NCI-H82 treated with DMSO at 0.1 percent for 48 hours (cell line): Measurements from ENCODE around the gene PTPRN2.

Source experiments
- DNase-seq: peaks from one replicate; lab custom pipeline; 2025; ENCODE audit not compliant: unreplicated experiment; lab: John Stamatoyannopoulos, UW

The PTPRN2 gene

DNA sequence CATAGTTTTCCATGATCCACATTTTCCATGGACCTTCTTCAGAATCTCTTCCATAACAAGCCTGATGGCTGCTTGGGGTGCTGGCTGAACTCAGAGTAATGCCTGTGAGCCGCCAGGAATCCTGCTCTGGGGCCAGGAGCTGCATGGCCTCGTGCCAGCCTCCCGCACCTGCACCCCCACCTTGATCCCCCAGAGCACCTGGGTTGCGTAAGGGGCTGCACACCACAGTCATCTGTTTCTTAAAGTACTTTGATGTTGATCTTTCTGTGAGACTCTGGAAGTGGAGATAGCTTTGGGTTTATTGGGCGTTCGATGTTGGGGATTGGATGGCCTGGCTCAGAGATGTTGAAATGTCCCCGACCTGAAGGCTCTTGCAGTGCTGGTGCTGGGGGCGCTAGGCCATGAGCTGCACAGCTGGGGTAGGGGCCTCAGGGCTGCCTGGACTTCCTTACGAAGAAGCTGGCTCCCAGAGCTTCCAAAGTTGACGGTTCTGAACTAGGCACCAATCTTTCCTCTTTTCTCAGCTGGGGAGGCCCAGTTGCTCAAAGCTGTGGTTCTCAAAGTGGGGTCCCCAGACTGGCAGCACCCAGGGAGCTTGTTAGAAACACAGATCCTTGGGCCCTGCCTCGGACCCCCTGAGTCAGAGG lies 716.9 kb downstream of the PTPRN2 start:
- DNase-seq, result no peak

DNA sequence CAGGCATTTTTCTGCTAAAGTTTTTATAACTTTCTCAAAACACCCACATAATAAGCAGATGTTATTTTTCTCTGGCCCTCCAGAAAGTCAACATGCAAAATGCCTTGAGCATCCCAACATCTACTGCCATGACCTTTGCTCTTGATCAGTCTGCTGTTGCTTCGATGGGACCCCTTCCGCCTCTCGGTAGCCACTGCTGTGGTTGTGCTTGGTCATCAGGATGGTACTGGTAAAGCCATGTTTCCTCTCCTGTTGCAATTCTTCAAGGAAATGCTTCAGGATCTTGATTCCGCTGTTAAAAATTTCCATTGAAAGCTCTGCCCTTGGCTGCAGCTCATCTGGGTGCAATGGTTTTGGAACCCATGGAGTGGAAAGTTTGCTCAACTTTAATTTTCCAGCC lies 717.8 kb downstream of the PTPRN2 start:
- DNase-seq, result no peak

DNA sequence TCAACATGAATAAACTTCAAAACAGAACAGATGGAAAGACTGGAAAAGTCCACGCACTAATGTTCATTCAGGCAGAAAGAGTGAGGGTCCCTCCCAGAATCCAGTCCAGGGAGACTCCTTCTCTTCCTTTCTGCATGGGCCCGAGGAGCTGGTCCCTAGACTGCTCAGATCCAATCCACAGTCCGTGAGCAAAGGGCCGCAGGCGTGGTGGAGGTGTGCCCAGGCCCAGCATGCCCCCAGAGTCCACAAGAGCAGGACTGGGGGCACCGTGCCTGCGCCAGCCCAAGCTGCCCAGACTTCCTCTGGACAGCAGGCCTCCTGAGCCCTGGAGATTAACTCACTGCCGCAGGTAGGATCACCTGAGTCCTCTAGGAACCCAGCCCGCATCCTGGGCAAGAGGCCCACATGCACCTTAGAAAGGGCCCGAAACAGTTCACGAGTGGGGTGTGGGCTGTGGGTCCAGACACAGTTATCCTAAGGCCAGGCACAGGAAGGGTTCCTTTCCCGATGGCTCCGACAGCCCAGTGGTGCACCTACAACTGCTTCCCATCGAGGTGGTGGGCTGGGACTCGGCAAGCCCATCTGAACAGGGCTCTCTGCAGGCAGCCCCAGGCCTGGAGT lies 719.8 kb downstream of the PTPRN2 start:
- no peak for DNase-seq

DNA sequence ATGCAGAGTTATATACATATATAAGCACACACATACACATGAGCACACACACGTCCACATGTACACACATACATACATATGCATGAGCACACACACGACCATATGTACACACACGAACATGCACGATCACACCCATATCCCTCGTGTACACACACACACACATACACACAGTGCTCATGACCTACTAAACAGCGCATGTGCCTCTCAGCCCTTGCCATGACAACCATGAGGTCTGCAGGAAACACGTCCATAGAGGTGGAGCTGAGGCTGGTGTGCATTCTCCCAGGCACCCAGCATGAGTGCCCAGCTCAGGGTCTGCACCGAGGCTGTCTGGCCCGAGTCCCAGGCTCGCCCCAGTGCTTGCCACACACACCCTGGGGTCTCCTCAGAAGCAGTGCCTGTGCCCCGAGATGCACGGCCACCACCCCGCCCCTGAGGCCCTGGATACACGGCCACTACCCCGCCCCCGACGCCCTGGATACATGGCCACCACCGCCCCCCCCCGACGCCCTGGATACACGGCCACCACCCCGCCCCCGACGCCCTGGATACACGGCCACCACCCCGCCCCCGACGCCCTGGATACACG lies 721.2 kb downstream of the PTPRN2 start:
- DNase-seq, result no peak

DNA sequence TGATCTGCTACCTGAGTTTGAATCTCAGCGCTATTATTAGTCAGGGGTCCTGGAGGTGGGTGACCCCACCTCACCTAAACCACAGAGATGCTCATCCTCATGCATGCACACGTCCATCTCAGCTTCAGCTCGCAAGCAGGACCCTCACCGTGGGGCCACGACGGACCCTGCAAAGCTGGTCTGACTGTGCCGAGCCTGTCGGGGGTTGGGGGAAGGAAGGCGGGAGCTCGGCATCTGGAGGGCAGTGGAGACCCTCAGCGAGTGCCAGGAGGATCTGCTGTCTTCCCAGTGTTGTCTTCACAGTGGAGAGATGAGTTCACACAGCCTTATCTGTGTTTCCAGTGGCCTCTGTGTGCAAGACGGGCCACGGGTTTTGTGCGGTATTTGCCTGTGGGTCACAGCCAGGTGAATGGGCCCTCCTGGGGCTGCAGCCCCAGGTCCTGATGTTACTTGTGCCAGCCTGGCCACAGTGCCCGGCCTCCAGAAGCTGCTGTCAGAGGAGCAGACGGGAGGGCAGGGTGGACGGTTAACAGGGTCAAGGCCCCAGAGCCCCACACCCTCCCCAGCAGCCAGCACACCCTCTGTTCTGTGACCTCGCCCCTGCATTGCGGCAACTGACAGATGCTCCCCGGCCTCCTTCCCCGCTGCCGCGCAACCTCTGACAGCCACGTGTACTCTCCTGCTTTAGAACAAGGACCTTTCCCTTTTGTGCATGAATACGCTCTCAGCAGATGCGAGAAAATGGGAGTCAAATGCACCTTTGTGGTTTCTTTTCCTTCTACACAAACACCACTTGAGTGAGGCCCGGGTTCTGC lies 722.1 kb downstream of the PTPRN2 start:
- DNase-seq, result no peak

DNA sequence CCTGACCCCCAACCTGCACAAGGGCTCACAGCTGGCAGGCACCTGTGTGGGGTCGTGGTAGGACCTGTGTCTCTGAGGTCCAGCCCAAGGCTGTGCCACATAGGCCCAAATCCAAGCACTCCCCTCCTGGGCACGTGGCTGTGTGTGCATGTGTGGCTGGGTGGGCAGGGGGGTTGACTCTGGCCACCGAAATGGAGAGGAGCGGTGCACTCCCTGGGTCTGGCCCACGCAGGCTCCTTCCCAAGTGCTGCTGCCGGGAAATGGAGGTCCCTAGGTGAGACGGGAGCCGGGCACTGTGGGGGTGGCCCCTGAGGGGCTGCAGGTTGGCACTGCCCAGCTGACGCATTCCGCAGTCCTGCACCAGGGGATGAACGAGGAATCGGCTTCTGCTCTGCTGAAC lies 722.7 kb downstream of the PTPRN2 start:
- DNase-seq, result no peak

DNA sequence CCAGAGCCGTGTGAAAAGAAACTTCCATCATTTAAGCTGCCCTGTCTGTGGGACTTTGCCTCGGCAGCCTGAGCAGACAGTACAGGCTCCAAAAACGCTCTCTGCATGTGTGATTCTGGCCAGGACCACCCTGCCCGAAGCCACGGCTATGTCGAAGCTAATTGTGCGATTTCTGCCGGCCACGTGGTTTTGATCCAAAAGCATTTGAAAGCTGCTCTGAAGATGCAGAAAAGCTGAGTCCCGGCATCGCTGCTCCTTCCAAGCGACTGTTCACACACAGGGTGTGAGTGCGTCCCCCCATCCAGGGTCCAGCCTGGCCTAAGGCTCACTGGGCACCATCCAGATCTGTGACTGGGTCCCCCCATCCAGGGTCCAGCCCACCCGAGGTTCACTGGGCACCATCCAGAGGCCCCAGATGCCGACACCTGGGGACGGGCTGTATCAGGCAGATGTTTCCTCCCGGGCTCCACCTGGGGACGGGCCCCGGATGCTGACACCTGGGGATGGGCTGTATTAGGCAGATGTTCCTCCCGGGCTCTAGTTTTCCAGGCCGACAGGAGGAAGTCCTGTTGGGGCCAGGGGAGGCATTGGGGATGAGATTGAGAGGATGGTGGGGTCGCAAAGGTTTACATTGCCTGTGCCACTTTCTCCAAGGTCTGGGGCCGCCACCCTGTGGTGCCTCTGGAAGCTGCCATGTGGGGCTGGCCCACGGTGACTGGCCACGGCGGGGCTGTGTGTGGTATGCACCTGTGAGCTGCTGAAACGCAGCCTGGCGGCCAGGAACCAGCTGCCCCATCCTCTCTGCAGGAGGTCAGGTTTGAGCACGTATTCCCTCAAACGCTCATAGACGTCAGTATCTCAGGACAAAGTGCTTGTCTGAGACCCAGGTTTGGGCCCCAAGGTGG lies 723.5 kb downstream of the PTPRN2 start:
- DNase-seq, result no peak

DNA sequence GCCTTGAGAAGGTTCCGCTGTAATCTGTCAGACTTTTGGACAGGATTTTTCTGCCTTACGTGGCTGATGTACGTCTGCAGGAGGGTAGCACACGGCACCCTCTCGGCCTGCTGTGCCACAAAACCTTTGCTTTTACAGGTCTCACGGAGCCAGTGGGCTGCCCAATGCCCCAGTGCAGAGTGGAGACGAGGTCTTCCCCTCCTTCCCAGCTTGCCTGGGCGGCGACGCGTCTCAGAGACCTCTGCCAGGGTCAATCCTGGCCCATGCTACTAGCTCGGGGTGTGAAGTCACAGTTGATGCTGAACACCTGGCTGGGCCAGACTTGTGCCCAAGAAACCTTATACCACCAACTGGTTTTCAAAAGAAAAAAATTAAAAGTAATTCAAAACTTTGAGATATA lies 724.4 kb downstream of the PTPRN2 start:
- DNase-seq, result no peak

DNA sequence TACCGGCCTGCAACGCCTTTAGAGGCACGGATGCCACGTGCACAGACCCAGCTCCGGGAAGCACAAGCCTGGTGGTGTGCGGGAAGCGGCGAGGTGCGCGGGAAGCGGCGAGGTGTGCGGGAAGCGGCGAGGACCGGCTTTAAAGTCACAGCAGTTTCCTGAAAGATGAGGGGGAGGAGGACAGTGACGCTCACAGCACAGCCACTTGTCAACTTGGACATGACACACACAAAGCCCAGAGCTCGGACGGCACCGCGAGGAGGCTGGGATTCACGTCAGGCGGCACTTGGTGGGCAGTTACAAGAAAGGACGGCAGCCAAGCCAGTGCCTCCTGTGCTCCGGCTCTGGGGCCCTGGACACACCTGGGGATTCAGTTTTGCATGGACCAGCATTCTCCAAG lies 724.9 kb downstream of the PTPRN2 start:
- no peak for DNase-seq

DNA sequence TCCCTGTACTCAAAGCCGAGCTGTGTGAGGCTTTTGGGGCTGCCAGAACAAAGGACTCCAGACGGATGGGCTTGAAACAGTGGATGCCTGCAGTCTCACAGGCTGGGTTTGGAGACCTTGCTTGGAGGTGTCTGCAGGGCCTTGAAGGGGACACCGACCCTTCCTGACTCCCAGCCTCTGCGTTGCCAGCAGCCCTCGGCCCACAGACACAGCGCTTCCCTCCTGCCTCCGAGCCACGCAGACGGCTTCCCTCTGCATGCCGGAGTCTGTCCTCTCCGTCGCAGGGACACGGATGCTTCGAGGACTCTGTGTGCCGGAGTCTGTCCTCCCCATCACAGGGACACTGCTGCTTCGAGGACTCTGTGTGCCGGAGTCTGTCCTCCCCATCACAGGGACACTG lies 726.1 kb downstream of the PTPRN2 start:
- no peak for DNase-seq

DNA sequence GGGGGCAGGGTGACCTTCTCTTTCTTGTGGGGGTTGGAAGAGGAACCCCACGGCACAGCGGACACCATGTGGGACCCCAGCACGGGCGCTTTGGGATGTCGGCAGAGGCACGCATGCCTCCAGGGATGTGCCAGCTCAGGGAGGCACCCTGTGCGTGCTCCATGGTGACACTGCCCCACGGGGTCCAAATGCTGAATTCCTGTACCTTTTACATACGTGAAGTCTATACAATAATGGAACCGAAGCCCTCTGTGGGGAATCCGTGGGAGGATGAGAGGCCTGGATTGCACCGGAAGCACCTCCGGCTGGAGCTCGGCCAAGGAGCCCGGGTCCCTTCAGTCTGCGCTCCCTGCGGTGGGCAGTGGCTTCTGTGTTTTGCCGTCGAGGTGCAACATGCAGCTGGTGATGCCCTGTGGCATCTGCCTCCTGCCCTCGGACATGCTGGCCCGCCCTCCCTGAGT lies 726.6 kb downstream of the PTPRN2 start:
- no peak for DNase-seq

DNA sequence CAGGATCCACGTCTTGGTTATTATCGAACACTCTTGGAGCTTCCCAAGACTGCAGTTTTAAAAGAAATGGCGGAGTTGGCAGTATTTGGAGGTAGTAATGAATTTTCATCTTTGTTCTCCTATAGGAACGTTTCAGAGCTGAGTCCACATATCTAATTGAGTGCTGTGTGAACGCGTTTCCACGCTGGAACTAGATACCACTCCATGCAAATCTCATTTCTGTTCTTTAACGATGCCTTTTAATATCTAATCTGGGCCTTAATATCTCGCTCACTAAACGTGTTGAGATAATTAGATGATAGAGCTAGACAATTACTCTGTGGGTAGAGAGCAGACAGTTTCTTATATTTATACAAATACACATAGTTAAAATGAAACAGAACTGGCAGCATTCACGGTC lies 727.2 kb downstream of the PTPRN2 start:
- DNase-seq, result no peak

DNA sequence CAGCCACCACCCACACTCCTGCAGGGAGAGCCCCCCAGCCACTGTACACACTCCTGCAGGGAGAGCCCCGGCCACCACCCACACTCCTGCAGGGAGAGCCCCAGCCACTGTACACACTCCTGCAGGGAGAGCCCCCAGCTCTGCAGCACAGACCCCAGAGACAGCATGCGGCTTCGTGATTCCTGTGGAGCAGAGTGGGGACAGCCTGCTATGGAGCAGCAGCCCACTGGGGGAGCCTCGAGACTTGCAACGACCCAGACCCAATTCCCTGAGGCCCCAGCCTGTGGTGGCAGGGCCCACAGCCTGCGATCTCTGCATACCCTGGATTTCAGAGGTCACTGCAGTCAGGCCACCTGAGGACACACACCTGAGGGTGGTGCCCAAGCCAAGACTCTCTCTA lies 727.7 kb downstream of the PTPRN2 start:
- DNase-seq, result no peak

DNA sequence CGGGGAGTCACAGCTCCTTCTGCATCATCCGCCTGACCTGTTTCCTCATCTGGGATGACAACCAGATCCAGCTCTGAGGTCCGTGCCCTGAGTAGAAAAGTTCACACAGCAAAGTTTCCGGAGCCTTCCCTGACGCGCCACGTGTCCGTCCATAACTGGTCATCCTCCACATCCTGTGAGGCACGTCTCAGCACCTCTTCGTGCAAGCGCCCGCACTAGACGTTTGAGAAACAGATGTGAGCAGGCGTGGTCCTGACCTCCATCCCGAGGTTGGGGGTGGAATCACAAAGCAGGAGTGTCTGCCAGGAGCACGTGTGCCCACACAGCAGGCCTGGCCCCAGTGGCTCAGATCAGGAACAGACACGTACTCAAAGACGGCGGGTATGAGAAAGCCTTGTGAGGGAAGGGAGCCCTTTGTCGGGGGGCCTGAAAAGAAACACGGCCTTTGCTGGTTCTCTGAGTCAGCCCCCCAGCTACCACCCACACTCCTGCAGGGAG lies 730.0 kb downstream of the PTPRN2 start:
- DNase-seq, result no peak

DNA sequence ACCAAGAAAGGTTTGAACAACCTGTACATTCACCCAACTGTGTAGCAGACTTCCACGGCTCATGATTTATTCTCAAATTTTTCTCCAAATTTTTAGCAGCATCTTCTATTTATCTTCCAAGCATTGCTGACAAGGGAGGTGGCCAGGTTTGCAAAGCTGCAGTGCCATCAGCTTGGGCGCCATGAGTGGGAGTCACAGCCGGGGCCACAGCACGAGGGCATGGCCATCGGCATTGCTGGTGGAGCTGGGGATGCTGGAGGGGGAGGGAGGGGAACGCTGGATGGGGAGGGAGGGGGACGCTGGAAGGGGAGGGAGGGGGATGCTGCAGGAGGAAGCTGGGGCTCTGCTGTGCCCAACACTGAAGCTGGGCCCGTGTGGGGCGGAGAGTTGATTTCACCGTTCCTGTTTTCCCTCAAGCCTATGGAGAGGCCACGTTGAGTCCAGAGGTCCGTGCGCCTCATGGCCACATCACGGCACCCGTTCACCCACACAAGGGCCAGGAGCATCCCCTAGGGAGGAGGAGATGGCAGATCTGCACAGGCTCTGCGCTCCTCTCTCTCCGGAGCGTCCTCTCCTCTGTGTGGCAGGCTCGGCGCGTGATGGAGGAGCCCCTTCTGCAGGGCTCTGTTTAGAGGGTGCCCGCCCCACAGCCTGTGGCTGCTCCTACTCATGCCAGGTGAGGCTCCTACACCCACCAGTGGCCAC lies 730.6 kb downstream of the PTPRN2 start:
- no peak for DNase-seq

DNA sequence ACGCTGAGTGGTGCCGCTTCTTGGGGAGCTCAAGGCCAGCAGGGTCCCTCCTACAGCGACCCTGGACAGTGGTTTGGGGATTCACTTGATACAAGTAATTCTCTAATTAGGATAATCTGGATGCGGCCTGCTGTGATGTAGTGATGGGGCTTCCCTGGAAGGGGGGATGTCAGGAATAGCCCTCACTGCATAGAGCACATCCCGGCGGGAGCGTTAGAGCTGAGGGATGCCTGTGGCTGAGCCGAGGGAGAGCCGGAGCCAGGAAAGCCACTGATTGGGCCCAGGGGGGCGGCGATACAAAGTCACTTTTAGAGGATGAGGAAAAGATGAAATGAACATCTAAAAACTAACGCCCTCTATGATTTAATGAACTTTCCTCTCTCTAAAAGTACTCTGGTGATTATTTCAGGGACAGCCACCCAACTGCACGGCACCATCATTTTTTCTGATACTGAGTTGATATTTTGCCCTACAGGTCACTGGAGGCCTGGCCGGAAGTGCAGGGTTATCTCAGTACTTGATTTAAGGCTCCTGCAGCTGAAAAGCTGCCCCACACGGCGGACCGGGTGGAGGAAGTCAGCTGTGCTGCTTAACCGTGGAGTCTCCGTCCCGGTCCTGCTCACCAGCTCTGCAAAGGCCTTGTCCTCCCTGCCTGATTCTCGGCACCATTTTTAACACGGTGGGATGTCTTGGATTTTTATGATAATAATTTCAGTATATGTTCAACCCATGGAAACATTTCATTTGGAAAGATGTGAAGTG lies 732.0 kb downstream of the PTPRN2 start:
- no peak for DNase-seq

DNA sequence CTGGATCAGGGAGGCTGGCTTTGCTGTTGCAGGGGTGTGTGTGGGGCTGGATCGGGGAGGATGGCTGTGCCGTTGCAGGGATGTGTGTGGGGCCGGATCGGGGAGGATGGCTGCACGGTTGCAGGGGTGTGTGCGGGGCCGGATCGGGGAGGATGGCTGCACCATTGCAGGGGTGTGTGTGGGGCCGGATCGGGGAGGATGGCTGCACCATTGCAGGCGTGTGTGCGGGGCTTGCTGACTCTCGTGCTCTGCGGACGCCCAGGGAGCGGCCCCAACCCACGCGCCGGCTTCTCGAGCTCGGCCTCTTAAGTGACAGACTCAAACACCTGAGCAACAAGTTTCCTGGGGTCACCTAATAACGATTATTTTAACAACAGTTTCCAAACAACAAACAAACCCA lies 732.6 kb downstream of the PTPRN2 start:
- DNase-seq, result no peak

DNA sequence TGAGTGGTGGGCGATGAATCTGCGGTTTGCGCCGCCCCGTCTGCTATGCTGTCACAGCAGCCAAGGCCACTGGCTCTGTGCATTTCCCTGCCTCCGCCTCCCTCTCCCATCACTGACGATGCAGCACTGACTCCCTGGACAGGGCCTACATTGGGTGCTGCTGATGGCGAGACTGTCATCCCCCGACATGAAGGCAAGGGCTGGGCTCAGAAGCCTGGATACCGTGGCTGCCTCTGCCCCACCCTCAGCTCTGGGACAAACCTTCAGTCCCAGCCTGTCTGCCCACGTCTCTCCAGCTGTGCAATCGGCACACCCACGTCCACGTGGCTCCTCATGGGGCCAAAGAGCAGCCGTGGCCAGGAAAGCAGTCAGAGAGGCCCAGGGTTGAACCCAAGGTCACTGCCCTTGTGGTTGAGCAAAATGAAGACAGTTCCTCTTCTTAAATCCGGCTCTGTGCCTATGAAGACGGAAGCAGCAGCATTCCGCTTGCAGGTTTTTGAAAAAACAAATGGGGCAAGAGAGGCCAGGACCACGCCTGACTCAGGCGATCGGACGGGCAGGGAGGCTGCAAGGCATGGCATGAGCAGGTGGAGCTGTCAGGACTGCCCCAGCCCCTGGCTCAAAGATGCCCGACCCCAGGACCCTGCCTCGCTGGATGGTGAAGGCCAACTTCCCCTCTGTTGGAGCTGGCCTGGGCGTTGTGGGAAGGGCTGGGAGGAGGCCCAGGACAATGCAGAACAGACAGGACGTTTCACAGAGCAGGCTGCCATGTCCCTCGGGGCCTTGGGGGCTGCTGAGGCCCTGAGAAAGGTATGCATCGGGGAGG lies 733.3 kb downstream of the PTPRN2 start:
- no peak for DNase-seq

DNA sequence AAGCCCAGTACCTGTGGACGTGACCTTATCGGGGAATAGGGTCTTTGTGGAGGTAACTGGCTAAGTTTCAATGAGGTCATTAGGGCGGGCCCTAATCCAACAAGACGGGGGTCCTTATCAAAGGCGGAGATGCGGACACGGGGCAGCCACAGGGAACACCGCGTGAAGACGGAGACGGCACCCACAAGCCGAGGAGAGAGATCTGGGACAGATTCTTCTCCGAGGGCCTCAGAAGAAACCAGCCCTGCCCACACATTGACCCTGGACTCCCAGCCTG lies 733.9 kb downstream of the PTPRN2 start:
- DNase-seq, result no peak
